Naive thymus-derived CD8-positive, alpha-beta T cell (primary cell): ENCODE data around the gene VPS26A. TPM values are rescaled to one million over a fixed set of nuclear protein-coding genes. Genes with fewer than 3 reads are reported as not detected.

Source experiments
- ATAC-seq, 2 donors: fragments of 150-1000 bp; cut with Tn5 transposase in 1 of 2; sonication (Bioruptor Pico), chemical (Tn5 transposase) in 1 of 2; 1 replicate in 1 of 2; 2 replicates in 1 of 2; pipeline ENCODE4 v1.10.0; 2021; ENCODE audit warnings: mild to moderate bottlenecking in 2 of 2, moderate library complexity in 2 of 2
- POLR2A ChIA-PET: fragments of 350-600 bp; sonication (Branson Sonifier 250); formaldehyde crosslinking; loops from one replicate; lab custom pipeline; 2021; ENCODE audit warnings: antibody characterized with exemption; lab: Charles Lee
- DNase-seq, 10 donors: peaks; one replicate each; pipeline versions ENCODE4 v3.0.0 to v3.0.0-alpha.2; 2020 to 2022
- H3K27ac Mint-ChIP-seq, 10 donors: one replicate each; pipeline ENCODE4 v1.8.0; 2020 to 2022; ENCODE audit warnings: mild to moderate bottlenecking in 10 of 10, mixed read lengths in 10 of 10, moderate library complexity in 4 of 10, inconsistent platforms in 1 of 10
- H3K27me3 Mint-ChIP-seq, 5 donors: one replicate each; pipeline ENCODE4 v1.8.0; 2021 to 2022; ENCODE audit warnings: mixed read lengths in 5 of 5
- H3K36me3 Mint-ChIP-seq, 3 donors: one replicate each; pipeline ENCODE4 v1.8.0; 2020 to 2022; ENCODE audit warnings: mixed read lengths in 3 of 3, mild to moderate bottlenecking in 2 of 3, inconsistent platforms in 1 of 3
- H3K4me1 Mint-ChIP-seq, 4 donors: one replicate each; pipeline ENCODE4 v1.8.0; 2021 to 2022; ENCODE audit warnings: mixed read lengths in 4 of 4
- H3K4me3 Mint-ChIP-seq, 10 donors: one replicate each; pipeline ENCODE4 v1.8.0; 2020 to 2022; ENCODE audit warnings: mild to moderate bottlenecking in 10 of 10, mixed read lengths in 10 of 10, moderate library complexity in 6 of 10, inconsistent platforms in 1 of 10
- H3K9me3 Mint-ChIP-seq, 9 donors: one replicate each; pipeline ENCODE4 v1.8.0; 2020 to 2022; ENCODE audit warnings: mixed read lengths in 9 of 9, mild to moderate bottlenecking in 3 of 9, inconsistent platforms in 1 of 9, moderate library complexity in 1 of 9
- polyA plus RNA-seq, 3 donors: library from polyadenylated mRNA; unstranded; fragments of 300-500 nt; fragmentation: Illumina TruSeq; gene quantifications; one replicate each; pipeline ENCODE4 v1.2.3, GENCODE V29; 2021
- total RNA-seq, 8 experiments: library from RNA in 2 of 8; stranded (reverse) in 2 of 8; gene quantifications; one replicate each; pipeline ENCODE4 v1.2.3 and lab custom pipeline; 2021 to 2026

Gene VPS26A
- total RNA-seq, result 10 to 100 TPM; 30.7 to 33.4 TPM
- 10 to 100 TPM; 24.1 to 27.4 (median 24.9) TPM for polyA plus RNA-seq
- 13.1 to 23.6 (median 18.4) reads per million in 6 experiments for total RNA-seq (lab: John Stamatoyannopoulos, UW)

DNA sequence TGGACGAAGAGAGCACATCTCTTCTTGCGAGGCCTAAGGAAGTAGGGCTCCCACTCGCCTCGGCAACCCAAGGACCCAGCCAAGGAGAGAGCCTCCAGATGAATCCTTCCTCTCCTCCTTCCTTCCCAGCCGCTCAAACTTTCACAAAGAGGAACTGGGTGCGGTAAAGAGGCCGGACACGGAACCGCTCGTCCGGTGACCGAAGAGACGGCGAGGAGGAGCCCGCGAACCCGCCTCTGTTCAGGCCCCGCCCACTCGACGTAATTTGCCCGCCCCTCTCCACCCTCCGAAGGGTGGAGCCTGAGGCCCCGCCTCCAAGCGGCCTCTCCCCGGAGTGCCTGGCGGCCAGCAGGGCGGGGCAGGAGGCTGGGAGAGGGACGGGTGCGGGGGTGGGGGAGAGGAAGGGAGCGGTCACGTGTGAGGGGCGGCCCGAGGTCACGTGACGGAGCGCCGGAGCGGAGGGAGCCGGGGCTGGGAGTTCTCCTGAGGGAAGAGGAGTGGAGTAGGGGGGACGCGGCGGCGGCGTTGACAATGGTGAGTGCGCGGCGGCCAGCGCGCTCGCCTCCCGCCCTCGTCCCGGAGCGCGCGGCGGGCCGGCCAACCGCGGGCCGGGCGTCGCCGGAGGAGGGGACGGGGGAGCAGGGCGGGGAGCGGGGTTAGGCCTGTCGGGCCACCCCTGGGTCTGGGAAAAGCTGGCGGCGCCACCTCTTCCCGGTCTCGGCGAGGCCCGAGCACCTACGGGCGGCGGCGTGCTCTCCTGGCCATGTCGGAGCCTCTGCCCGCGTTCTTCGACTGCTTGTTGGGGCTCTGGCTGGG lies at the start of gene VPS26A:
Gene VPS26A (plus strand): TSS at position 432 of the 816 bp plus-strand sequence. CDS start 100 bp downstream, at position 532.
- Mint-ChIP-seq H3K9me3 (no peaks in the 10 kb centered on the region), H3K4me1 (peaks cover 6 to 34% (median 21%) of the 10 kb centered on the region in 4 donors), H3K4me3 (peak within 1 kb of the TSS; percentile 90 to 97 (median 94)), H3K27me3 (no peaks in the 10 kb centered on the region), H3K27ac (peak within 1 kb of the TSS; percentile 91 to 99 (median 98)), H3K36me3 (no peaks in the 10 kb centered on the region)
- POLR2A ChIA-PET, result interaction anchor here (0.6 to 1.4 kb wide), 6 partner anchors 11 to 167 kb away, joined by 3 to 5 read pairs (median 4); partner anchors contain the start of genes SRGN and SUPV3L1
- ATAC-seq, result peak; percentile 85 to 89
- peak; percentile 96 to 99 (median 99) for DNase-seq

DNA sequence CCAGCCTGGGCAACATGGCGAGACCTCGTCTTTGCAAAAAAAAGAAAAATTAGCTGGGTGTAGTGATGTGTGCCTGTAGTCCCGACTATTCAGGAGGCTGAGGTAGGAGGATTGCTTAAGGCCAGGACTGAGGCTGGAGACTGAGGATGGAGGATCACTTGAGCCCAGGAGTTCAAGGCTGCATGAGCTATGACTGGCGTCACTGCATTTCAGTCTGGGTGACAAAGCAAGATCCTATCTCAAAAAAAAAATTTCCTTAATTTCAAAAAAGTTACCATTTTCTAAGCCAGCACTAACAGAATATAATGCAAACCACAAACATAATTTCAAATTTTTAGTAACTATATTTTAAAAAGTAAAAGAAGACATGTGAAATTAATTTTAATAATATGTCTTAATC lies 49.4 kb upstream of the VPS26A start:
- Mint-ChIP-seq H3K4me1 (peaks cover 0 to 11% (median 2%) of the 10 kb centered on the region in 4 donors), H3K27me3 (no peaks in the 10 kb centered on the region), H3K4me3 (no peak overlapping the region), H3K27ac (peak overlapping the region in 1 of 10 donors; percentile 29), H3K9me3 (no peaks in the 10 kb centered on the region), H3K36me3 (no peaks in the 10 kb centered on the region)
- no peak for ATAC-seq
- POLR2A ChIA-PET, result no interaction called here
- no peak for DNase-seq

DNA sequence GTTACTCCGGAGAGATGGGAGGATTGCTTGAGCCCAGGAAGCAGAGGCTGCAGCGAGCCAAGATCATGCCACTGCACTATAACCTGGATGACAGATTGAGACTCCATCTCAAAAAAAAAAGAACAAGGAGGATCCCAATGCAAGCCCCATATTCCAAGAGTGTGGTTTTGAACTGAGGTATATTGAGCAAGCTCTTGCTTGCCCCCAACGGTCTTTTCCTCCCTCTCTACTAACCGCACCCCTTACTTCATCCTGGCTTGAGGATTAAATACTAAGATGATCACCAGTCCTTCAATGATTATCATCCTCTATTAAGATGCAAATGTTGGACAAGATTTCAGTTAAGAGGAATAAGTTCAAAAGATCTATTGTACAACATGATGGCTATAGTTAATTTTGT lies 48.5 kb upstream of the VPS26A start:
- Mint-ChIP-seq H3K9me3 (no peaks in the 10 kb centered on the region), H3K27me3 (no peaks in the 10 kb centered on the region), H3K4me3 (no peak overlapping the region), H3K27ac (no peak overlapping the region), H3K36me3 (no peaks in the 10 kb centered on the region), H3K4me1 (peaks cover 0 to 11% (median 3%) of the 10 kb centered on the region in 4 donors)
- DNase-seq, result no peak
- POLR2A ChIA-PET, result interaction anchor here (0.6 kb wide), 1 partner anchor 61 kb away, joined by 3 read pairs; no protein-coding TSS in a partner anchor
- no peak for ATAC-seq

DNA sequence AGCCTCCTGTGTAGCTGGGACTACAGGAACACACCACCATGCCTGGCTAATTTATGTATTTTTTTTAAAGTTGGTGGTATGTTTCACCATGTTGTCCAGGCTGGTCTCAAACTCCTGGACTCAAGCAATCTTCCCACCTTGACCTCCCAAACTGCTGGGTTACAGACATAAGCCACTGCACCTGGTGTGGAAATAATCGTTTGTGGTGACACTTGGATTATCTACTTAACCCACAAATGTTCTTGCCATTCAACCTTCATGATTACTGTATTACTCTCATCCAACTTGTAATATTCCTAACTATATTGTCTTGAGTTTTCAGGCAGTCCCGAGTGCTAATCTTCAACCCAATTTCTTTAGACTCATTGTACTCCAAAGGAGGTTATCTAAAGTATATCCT lies 45.7 kb upstream of the VPS26A start:
- DNase-seq, result no peak
- no peak for ATAC-seq
- Mint-ChIP-seq H3K27ac (no peak overlapping the region), H3K27me3 (no peaks in the 10 kb centered on the region), H3K4me3 (no peak overlapping the region), H3K4me1 (peaks cover 0 to 5% (median 2%) of the 10 kb centered on the region in 4 donors), H3K9me3 (no peaks in the 10 kb centered on the region), H3K36me3 (no peaks in the 10 kb centered on the region)
- POLR2A ChIA-PET, result interaction anchor here (0.6 kb wide), 1 partner anchor 121 kb away, joined by 4 read pairs; no protein-coding TSS in a partner anchor

DNA sequence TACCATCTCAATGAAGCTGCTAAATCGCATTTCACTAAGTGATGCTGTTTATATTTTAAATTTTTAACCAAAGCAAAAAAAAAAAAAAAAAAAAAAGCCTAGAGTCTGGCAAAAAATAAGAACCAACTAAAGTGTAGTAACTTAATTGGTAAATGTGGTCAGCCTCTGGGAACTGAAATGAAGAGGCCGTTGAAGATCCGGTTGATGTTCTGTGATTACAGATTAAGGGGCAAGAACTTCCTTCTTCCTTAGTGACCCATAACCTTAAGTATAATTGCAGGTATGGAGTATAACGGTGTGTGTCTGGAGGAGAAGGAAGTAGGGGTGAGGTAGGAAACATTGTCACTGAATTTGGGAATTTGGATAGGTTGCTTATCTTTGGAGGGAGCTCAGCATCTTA lies 43.8 kb upstream of the VPS26A start:
- Mint-ChIP-seq H3K4me1 (peaks cover 3% of the 10 kb centered on the region in 4 donors), H3K27me3 (no peaks in the 10 kb centered on the region), H3K9me3 (no peaks in the 10 kb centered on the region), H3K36me3 (no peaks in the 10 kb centered on the region), H3K27ac (no peak overlapping the region), H3K4me3 (no peak overlapping the region)
- no peak for ATAC-seq
- POLR2A ChIA-PET, result interaction anchor here (1.7 kb wide), 1 partner anchor 15 kb away, joined by 6 read pairs; no protein-coding TSS in a partner anchor
- no peak for DNase-seq

DNA sequence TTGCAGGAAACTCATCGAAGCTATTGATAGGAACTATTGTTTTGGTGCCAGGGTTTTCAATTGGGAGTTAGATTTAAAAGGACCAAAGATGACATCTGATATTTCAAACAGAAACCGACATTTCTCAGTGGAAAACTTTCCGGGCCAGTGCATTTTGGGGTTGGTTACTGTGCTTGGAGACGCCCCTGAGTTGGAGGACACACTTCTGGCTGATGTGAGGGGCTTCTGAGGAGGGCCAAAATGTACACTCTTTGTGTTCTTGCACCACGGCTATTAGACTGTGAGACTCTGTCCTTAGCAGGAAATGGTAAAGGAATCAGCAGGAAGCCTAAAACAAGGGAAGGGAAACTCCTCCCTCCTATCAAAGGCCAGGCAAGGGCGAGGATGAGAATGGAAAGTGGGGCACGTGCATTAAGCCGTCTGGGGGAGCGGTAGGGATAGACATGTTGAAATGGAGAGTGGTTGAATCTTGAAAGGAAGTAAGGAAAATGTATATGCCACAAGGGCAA lies 37.9 kb upstream of the VPS26A start:
- peak overlapping the region; percentile 55 to 86 (median 74) for H3K4me3 Mint-ChIP-seq
- ATAC-seq, result no peak
- peaks cover 18 to 59% (median 48%) of the 10 kb centered on the region in 4 donors for H3K4me1 Mint-ChIP-seq
- no peaks in the 10 kb centered on the region for H3K9me3 Mint-ChIP-seq
- POLR2A ChIA-PET, result no interaction called here
- DNase-seq, result no peak
- H3K27ac Mint-ChIP-seq, result peak overlapping the region; percentile 86 to 99 (median 94)
- H3K27me3 Mint-ChIP-seq, result no peaks in the 10 kb centered on the region
- H3K36me3 Mint-ChIP-seq, result no peaks in the 10 kb centered on the region

DNA sequence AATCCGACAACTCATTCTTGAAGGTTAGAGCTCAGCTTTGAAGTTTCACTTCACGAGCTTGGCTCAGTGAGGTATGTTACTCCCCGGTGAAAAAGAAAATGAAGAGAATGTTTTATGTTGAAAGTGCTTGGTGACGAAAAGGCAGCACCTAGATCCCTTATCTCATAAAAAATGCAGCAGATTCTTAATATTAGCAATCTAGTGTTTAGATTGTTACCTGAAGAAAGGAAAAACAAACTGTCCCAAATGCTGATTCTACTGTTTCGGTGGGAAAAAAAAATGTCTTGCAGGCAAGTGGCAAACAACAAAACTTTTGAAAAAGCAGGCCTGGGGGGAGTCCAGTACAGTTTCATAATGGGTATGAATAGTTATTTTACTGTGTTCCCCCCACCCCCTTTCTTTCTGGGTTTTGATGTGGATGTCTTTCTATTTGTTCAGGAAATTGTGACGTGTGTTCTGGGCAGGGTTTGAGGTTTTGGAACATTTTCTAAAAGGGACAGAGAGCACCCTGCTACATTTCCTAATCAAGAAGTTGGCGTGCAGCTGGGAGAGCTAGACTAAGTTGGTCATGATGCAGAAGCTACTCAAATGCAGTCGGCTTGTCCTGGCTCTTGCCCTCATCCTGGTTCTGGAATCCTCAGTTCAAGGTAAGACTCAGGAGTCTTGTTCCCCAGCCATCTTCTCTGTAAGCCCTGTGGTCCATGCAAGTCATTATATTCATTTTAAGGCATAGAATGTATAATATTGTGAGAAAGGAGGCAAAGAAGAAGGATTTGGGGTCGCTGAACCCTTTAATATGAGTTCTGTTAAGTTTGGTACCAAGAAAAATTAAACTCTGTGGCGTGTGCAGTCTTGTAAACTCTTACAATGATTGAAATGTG lies 36.1 kb upstream of the VPS26A start, which contains the start of gene SRGN:
Gene SRGN (plus strand): TSS at position 514 of the 881 bp plus-strand sequence. CDS start 55 bp downstream, at position 569.
- Mint-ChIP-seq H3K9me3 (no peaks in the 10 kb centered on the region), H3K27me3 (no peaks in the 10 kb centered on the region), H3K36me3 (no peaks in the 10 kb centered on the region), H3K4me3 (peak within 1 kb of the TSS; percentile 77 to 98 (median 92)), H3K27ac (peak within 1 kb of the TSS; percentile 93 to 100 (median 98)), H3K4me1 (peaks cover 20 to 66% (median 63%) of the 10 kb centered on the region in 4 donors)
- POLR2A ChIA-PET, result interaction anchor here (0.5 to 1.4 kb wide), 13 partner anchors 8 to 132 kb away, joined by 3 to 8 read pairs (median 3); partner anchors contain the start of genes DDX21 and VPS26A
- DNase-seq (peak; percentile 41 to 91 (median 83)), ATAC-seq (peak; percentile 62 to 69)

DNA sequence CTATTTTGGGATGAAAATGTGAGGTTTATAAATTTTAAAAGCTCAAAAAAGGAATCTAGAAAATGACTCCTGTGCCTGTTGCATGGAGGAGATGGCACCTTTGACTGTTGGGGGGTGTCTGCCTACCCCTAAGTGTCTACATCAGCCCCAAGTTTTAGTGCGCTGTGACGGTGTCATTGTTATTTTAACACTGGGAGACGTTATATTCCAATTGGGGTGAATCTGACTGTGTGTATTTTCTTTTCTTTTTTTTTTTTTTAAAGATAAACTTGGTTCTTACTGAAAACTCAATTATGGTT lies 35.6 kb upstream of the VPS26A start:
- no peaks in the 10 kb centered on the region for H3K27me3 Mint-ChIP-seq
- ATAC-seq, result peak in 1 of 2 donors; percentile 11
- peak overlapping the region; percentile 77 to 98 (median 92) for H3K4me3 Mint-ChIP-seq
- H3K36me3 Mint-ChIP-seq, result peaks cover 0 to 2% (median 0%) of the 10 kb centered on the region in 3 donors
- POLR2A ChIA-PET, result interaction anchor here (0.5 to 1.4 kb wide), 8 partner anchors 9 to 133 kb away, joined by 3 to 6 read pairs (median 3); partner anchors contain the start of gene DDX21
- DNase-seq, result peak in 8 of 10 donors; percentile 9 to 47 (median 35)
- peak overlapping the region; percentile 93 to 100 (median 98) for H3K27ac Mint-ChIP-seq
- H3K9me3 Mint-ChIP-seq, result no peaks in the 10 kb centered on the region
- H3K4me1 Mint-ChIP-seq, result peaks cover 22 to 72% (median 69%) of the 10 kb centered on the region in 4 donors

DNA sequence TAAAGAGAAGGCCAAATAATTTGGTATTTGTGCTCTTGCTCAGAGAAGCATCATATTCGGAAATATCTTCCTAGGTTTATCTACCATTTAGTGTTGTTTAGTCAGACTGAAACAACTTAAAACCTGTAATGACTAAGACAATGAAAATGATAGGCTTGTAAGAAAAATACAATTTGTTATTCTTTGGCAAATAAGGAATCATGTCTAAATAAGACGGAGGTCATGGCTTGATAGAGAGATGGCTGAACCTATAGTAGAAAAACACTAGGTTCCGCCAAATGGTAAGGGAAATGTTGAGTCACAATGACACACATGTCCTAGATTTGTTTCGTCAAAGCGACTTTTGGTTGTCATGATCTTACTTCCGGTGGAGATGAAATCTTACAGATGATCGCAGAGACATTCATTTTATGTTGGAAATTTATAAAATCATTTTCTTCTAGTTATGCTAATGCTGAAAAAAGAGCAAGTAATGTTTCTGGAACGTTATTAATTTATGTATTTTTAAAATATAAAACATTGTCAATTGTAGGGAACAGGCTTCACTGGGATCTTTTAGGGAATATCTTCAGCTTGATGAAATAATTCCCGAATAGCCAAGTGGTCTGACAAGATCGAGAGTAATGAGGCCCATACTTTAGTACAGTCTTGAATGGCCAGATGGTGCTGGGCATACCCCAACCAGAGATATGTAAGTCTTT lies 35.0 kb upstream of the VPS26A start:
- Mint-ChIP-seq H3K36me3 (peaks cover 0 to 5% (median 0%) of the 10 kb centered on the region in 3 donors), H3K27ac (peak overlapping the region; percentile 93 to 100 (median 98)), H3K4me1 (peaks cover 23 to 78% (median 72%) of the 10 kb centered on the region in 4 donors), H3K4me3 (peak overlapping the region; percentile 78 to 98 (median 92)), H3K9me3 (no peaks in the 10 kb centered on the region), H3K27me3 (no peaks in the 10 kb centered on the region)
- peak; percentile 8 to 22 for ATAC-seq
- peak in 8 of 10 donors; percentile 38 to 82 (median 70) for DNase-seq
- POLR2A ChIA-PET, result interaction anchor here (0.5 to 1.4 kb wide), 6 partner anchors 9 to 133 kb away, joined by 3 to 6 read pairs (median 4); partner anchors contain the start of gene DDX21

DNA sequence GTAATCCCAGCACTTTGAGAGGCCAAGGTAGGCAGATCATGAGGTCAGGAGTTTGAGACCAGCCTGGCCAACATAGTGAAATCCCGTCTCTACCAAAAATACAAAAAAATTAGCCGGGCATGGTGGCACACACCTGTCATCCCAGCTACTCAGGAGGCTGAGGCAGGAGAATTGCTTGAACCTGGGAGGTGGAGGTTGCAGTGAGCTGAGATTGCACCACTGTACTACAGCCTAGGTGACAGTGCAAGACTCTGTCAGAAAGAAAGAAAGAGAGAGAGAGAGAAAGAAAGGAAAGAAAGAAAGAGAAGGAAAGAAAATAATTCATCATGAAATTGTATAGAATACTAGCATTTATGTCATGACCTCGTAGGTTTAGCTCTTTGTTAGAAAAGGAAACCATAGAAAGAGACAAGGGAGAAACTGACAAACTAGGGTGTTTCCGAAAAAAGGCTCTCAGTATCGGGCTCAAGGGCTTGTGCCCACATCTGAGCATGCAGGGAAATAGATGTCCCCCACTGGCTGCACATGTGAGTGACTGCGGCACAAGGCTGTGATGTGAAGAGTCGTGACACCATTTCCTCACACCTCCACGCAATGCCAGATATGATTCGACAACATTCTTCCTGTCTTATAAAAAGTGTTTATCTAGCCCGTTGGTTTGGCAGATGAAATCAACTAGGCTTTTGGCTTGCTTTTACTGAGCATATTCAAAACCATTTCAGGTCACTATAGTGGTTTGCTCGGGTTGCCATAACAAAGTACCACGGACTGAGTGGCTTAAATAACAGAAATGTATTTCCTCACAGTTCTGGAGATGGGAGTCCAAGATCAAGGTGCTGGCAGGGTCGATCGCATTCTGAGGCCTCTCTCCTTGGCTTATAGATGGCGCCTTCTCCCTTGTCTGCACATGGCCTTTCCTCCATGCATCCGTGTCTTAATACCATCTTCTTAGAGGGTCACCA lies 34.1 kb upstream of the VPS26A start:
- H3K36me3 Mint-ChIP-seq, result peaks cover 0 to 5% (median 0%) of the 10 kb centered on the region in 3 donors
- DNase-seq, result peak; percentile 28 to 89 (median 84)
- no peaks in the 10 kb centered on the region for H3K9me3 Mint-ChIP-seq
- peak; percentile 62 to 78 for ATAC-seq
- no peaks in the 10 kb centered on the region for H3K27me3 Mint-ChIP-seq
- peak overlapping the region; percentile 93 to 100 (median 98) for H3K27ac Mint-ChIP-seq
- H3K4me3 Mint-ChIP-seq, result peak overlapping the region; percentile 78 to 98 (median 90)
- POLR2A ChIA-PET, result interaction anchor here (1.7 kb wide), 1 partner anchor 102 kb away, joined by 5 read pairs; no protein-coding TSS in a partner anchor
- peaks cover 23 to 79% (median 72%) of the 10 kb centered on the region in 4 donors for H3K4me1 Mint-ChIP-seq
